B cell (primary cell): ENCODE measurements around the gene KLF11. TPM values are rescaled to one million over a fixed set of nuclear protein-coding genes. Genes with fewer than 3 reads are reported as not detected.

Experiments
- ATAC-seq: fragments of 200-7000 bp; cut with Tn5 transposase; one replicate; pipeline ENCODE4 v1.10.0; 2021; ENCODE audit warnings: low read depth, mild to moderate bottlenecking, moderate number of reproducible peaks, moderate library complexity
- CTCF ChIA-PET: fragments of 350-600 bp; sonication (Branson Sonifier 250); formaldehyde crosslinking; loops from one replicate; lab custom pipeline; 2021; ENCODE audit warnings: antibody characterized with exemption, inconsistent platforms; lab: Charles Lee
- POLR2A ChIA-PET: fragments of 350-600 bp; sonication (Branson Sonifier 250); formaldehyde crosslinking; loops from one replicate; lab custom pipeline; 2021; ENCODE audit warnings: antibody characterized with exemption; lab: Charles Lee
- DNase-seq: peaks from one replicate; pipeline ENCODE4 v3.0.0; 2013
- H2AFZ ChIP-seq: 2 replicates; pipeline ENCODE4 v1.6.1; 2012; ENCODE audit warnings: mild to moderate bottlenecking, low read depth, low read length; ENCODE audit not compliant: insufficient read depth, poor library complexity, severe bottlenecking
- H3K27ac ChIP-seq, 2 donors: 1 replicate in 1 of 2; 2 replicates in 1 of 2; pipeline ENCODE4 v1.5.1; 2012 to 2013; ENCODE audit warnings: low read length in 2 of 2, mild to moderate bottlenecking in 2 of 2, moderate library complexity in 1 of 2
- H3K27me3 ChIP-seq, 4 experiments: fragments of 200-600 bp in 1 of 4; sonication (generic) in 1 of 4; replicated peaks in 1 of 4; 1 replicate in 2 of 4; 2 replicates in 2 of 4; pipeline versions ENCODE4 v1.6.1 to v1.7.0; 2013 to 2016; ENCODE audit warnings: low read length in 3 of 4, mild to moderate bottlenecking in 2 of 4, mixed read lengths in 1 of 4, moderate library complexity in 1 of 4; ENCODE audit not compliant: insufficient read depth in 4 of 4, control insufficient read depth in 3 of 4; ENCODE audit errors: control extremely low read depth in 1 of 4
- H3K36me3 ChIP-seq, 2 experiments: replicated peaks in 1 of 2; 1 replicate in 1 of 2; 2 replicates in 1 of 2; pipeline versions ENCODE4 v1.6.1 to v1.7.1; 2013; ENCODE audit warnings: low read length in 1 of 2; ENCODE audit not compliant: insufficient read depth in 2 of 2, control insufficient read depth in 1 of 2; ENCODE audit errors: control extremely low read depth in 1 of 2, extremely low read depth in 1 of 2
- H3K4me1 ChIP-seq, 2 donors: fragments of 200-600 bp in 1 of 2; sonication (generic) in 1 of 2; 1 replicate in 1 of 2; 2 replicates in 1 of 2; pipeline versions ENCODE4 v1.5.1 to v1.6.1; 2013 to 2017; ENCODE audit warnings: low read length in 2 of 2; ENCODE audit not compliant: control insufficient read depth in 2 of 2, insufficient read depth in 2 of 2
- H3K4me2 ChIP-seq: replicated peaks from 2 replicates; pipeline ENCODE3; 2012; ENCODE audit warnings: mild to moderate bottlenecking, low read depth, low read length; ENCODE audit not compliant: poor library complexity, severe bottlenecking
- H3K4me3 ChIP-seq, 5 experiments: fragments of 200-600 bp in 1 of 5; sonication (generic) in 1 of 5; 1 replicate in 3 of 5; 2 replicates in 2 of 5; pipeline versions ENCODE4 v1.5.1 to v1.7.0; 2011 to 2016; ENCODE audit warnings: low read length in 4 of 5, mild to moderate bottlenecking in 4 of 5, low read depth in 2 of 5, control low read depth in 1 of 5, moderate library complexity in 1 of 5; ENCODE audit not compliant: insufficient read depth in 1 of 5; ENCODE audit errors: control extremely low read depth in 1 of 5, extremely low read depth in 1 of 5
- H3K79me2 ChIP-seq: fragments of 200-600 bp; sonication (generic); one replicate; pipeline ENCODE4 v1.6.0; 2016; ENCODE audit warnings: low read length; ENCODE audit not compliant: control insufficient read depth, insufficient read depth
- H3K9ac ChIP-seq: fragments of 200-600 bp; sonication (generic); 2 replicates; pipeline ENCODE4 v1.6.1; 2017; ENCODE audit warnings: mild to moderate bottlenecking, low read length, moderate library complexity
- H3K9me3 ChIP-seq, 3 donors: one replicate each; pipeline versions ENCODE4 v1.6.1 to v1.7.1; 2013; ENCODE audit warnings: low read length in 2 of 3; ENCODE audit not compliant: control insufficient read depth in 2 of 3, insufficient read depth in 1 of 3; ENCODE audit errors: control extremely low read depth in 1 of 3
- H4K20me1 ChIP-seq: 2 replicates; pipeline ENCODE4 v1.6.0; 2012; ENCODE audit warnings: mild to moderate bottlenecking, low read length; ENCODE audit not compliant: insufficient read depth, control insufficient read depth, poor library complexity, severe bottlenecking
- H3K27ac Mint-ChIP-seq: one replicate; pipeline ENCODE4 v1.8.0; 2021; ENCODE audit warnings: mixed read lengths
- H3K27me3 Mint-ChIP-seq: one replicate; pipeline ENCODE4 v1.8.0; 2021; ENCODE audit warnings: mixed read lengths
- H3K4me1 Mint-ChIP-seq: one replicate; pipeline ENCODE4 v1.8.0; 2021; ENCODE audit warnings: mixed read lengths
- H3K4me3 Mint-ChIP-seq: one replicate; pipeline ENCODE4 v1.8.0; 2021; ENCODE audit warnings: mixed read lengths
- H3K9me3 Mint-ChIP-seq: one replicate; pipeline ENCODE4 v1.8.0; 2022; ENCODE audit warnings: mixed read lengths; ENCODE audit not compliant: insufficient read depth
- EZH2 ChIP-seq: IDR thresholded peaks from 2 replicates; pipeline ENCODE4 v1.6.1; 2012; ENCODE audit warnings: borderline replicate concordance, low read depth, mild to moderate bottlenecking, moderate library complexity, low read length; ENCODE audit not compliant: insufficient read depth, poor library complexity, severe bottlenecking
- WGBS: methylation state at CpG from one replicate; pipeline ENCODE4 v1.1.5; 2013; ENCODE audit warnings: missing lambda C conversion rate; ENCODE audit not compliant: insufficient coverage; 5-methylcytosine and 5-hydroxymethylcytosine counted together
- intact Hi-C: fragments of 100-400 bp; cut with micrococcal nuclease; formaldehyde crosslinking; loops from one replicate; pipeline ENCODE4 v1.10.0; 2022
- polyA plus RNA-seq: library from polyadenylated mRNA; depleted of rRNA; stranded (reverse); fragments of >200 nt; gene quantifications from 2 replicates; pipeline ENCODE4 v1.2.3, GENCODE V29; 2012
- total RNA-seq, 2 donors: library from RNA; stranded (reverse); fragments of 120-200 nt in 1 of 2; gene quantifications; 1 replicate in 1 of 2; 2 replicates in 1 of 2; pipeline versions ENCODE4 v1.2.3 to v1.2.4, GENCODE V29; 2013 to 2022
- TF ChIP-seq, protein P1 (sequence below): fragments of 200-600 bp; IDR thresholded peaks from one replicate; pipeline ENCODE4 v1.8.0; 2022; ENCODE audit warnings: antibody characterized with exemption, mild to moderate bottlenecking

Gene KLF11
- total and polyA plus RNA-seq, 2 donors (not counting 1 experiment from before 2014, with no cell fraction given) = 20.8 to 48.4 TPM

DNA sequence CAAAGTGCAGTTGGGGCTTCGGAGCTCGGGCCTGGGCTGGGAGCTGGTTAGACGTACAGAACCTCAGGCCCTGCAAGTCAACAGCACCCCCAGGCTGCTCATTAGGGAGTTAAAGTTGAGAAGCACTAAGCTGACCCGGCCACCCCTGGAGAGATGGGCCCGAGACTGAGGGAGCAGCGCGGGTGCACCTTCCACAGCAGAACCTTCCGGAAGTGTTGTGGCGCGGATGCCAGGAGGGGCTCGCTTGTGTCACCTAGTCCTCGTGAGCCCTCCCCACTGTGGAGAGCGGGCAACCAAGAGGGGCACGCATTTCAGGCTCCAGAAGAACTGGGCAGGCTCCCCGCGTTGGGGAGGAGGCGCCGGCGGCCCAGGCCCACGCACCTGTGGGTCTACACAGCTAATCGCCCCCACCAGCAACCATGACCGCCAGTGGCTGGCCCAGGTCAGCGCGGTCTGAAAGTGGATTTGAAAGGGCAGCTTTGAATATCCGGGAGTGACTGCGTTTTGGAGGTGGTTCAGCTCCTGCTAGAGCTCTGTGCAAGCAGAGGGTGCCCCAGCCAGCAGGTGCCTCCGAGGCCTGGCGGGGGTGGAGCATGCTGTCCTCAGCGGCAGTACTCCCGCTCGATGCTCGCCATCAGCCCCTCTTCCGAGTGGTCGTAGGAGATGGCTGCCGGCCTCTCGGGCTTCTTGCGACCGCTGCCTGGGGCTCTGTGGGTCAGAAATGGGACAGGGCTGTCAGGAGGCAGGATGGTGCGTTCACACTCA, 15.1 kb downstream of the KLF11 start:
- Mint-ChIP-seq H3K27me3 (peaks cover 3% of the 10 kb centered on the region), H3K4me1 (peaks cover 2% of the 10 kb centered on the region), H3K27ac (no peak overlapping the region), H3K9me3 (no peaks in the 10 kb centered on the region), H3K4me3 (no peak overlapping the region)
- 95% methylated on average over 39 of the region's 39 CpGs for WGBS
- H3K36me3 ChIP-seq = peaks cover 3 to 22% of the 10 kb centered on the region in 2 experiments
- H2AFZ ChIP-seq = no peak overlapping the region
- H3K4me3 ChIP-seq = no peak overlapping the region
- H3K79me2 ChIP-seq = no peaks in the 10 kb centered on the region
- H3K4me1 ChIP-seq = peaks cover 0 to 7% of the 10 kb centered on the region in 2 donors
- ChIA-PET POLR2A (no interaction called here), CTCF (interaction anchor here (0.8 to 1.6 kb wide), 4 partner anchors 10 to 243 kb away, joined by 3 to 9 read pairs (median 3); no protein-coding TSS in a partner anchor)
- no peak overlapping the region for H3K4me2 ChIP-seq
- H3K9me3 ChIP-seq = no peaks in the 10 kb centered on the region
- H3K9ac ChIP-seq = no peak overlapping the region
- DNase-seq (no peak), ATAC-seq (no peak)
- peaks cover 0 to 10% (median 0%) of the 10 kb centered on the region in 4 experiments for H3K27me3 ChIP-seq
- no peak overlapping the region for H3K27ac ChIP-seq
- no peak for TF ChIP-seq EZH2
- TF ChIP-seq, protein P1, sequence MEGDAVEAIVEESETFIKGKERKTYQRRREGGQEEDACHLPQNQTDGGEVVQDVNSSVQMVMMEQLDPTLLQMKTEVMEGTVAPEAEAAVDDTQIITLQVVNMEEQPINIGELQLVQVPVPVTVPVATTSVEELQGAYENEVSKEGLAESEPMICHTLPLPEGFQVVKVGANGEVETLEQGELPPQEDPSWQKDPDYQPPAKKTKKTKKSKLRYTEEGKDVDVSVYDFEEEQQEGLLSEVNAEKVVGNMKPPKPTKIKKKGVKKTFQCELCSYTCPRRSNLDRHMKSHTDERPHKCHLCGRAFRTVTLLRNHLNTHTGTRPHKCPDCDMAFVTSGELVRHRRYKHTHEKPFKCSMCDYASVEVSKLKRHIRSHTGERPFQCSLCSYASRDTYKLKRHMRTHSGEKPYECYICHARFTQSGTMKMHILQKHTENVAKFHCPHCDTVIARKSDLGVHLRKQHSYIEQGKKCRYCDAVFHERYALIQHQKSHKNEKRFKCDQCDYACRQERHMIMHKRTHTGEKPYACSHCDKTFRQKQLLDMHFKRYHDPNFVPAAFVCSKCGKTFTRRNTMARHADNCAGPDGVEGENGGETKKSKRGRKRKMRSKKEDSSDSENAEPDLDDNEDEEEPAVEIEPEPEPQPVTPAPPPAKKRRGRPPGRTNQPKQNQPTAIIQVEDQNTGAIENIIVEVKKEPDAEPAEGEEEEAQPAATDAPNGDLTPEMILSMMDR = no peak
- peaks cover 9% of the 10 kb centered on the region for H4K20me1 ChIP-seq
- intact Hi-C loops = no loop called here

DNA sequence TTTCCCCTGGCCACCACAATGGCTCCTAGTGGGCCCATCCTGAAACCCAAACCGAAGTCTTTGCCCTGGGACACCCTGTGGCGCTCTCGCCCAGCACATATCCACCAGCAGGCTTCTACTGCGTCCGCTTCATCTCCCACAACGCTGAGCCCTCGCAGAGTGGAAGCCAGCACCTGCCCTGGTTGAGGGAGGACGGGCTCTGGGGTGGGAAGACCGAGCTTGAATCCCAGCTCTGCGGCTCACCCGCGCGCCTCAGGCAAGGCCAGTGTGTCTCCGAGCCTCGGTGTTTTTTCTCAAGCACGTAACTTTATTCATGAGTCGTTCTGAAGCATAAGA, 15.6 kb downstream of the KLF11 start:
- no peak overlapping the region for H3K9ac ChIP-seq
- H3K9me3 ChIP-seq = no peaks in the 10 kb centered on the region
- peaks cover 0 to 7% of the 10 kb centered on the region in 2 donors for H3K4me1 ChIP-seq
- H3K27me3 ChIP-seq = peaks cover 0 to 10% (median 0%) of the 10 kb centered on the region in 4 experiments
- no peak overlapping the region for H2AFZ ChIP-seq
- H3K79me2 ChIP-seq = no peaks in the 10 kb centered on the region
- peaks cover 8% of the 10 kb centered on the region for H4K20me1 ChIP-seq
- H3K27ac ChIP-seq = no peak overlapping the region
- no peaks in the 10 kb centered on the region for H3K9me3 Mint-ChIP-seq
- ATAC-seq (no peak), DNase-seq (no peak)
- no peak overlapping the region for H3K4me3 Mint-ChIP-seq
- no peak overlapping the region for H3K27ac Mint-ChIP-seq
- TF ChIP-seq EZH2 = no peak
- TF ChIP-seq, protein P1 = no peak
- H3K27me3 Mint-ChIP-seq = peaks cover 3% of the 10 kb centered on the region
- intact Hi-C loops = no loop called here
- no peak overlapping the region for H3K4me3 ChIP-seq
- no peak overlapping the region for H3K4me2 ChIP-seq
- H3K36me3 ChIP-seq = peaks cover 1 to 17% of the 10 kb centered on the region in 2 experiments
- ChIA-PET CTCF (interaction anchor here (1.0 to 1.2 kb wide), 3 partner anchors 12 to 244 kb away, joined by 3 read pairs; no protein-coding TSS in a partner anchor), POLR2A (no interaction called here)
- WGBS = 94% methylated on average over 15 of the region's 17 CpGs
- H3K4me1 Mint-ChIP-seq = peaks cover 2% of the 10 kb centered on the region
